Rectal smooth muscle tissue (tissue), 1 donor: ENCODE measurements around the gene SPEM2.

Experiments used
- H3K27ac ChIP-seq: one replicate; pipeline ENCODE4 v1.7.0; 2013; ENCODE audit warnings: low read depth, low read length, inconsistent platforms
- H3K27me3 ChIP-seq: one replicate; pipeline ENCODE4 v1.7.0; 2013; ENCODE audit warnings: low read length; ENCODE audit not compliant: control insufficient read depth, insufficient read depth
- H3K36me3 ChIP-seq: one replicate; pipeline ENCODE4 v1.7.0; 2013; ENCODE audit warnings: low read length; ENCODE audit not compliant: control insufficient read depth, insufficient read depth
- H3K4me1 ChIP-seq: one replicate; pipeline ENCODE4 v1.7.0; 2013; ENCODE audit warnings: low read length; ENCODE audit not compliant: control insufficient read depth, insufficient read depth
- H3K4me3 ChIP-seq: one replicate; pipeline ENCODE4 v1.7.0; 2013; ENCODE audit warnings: low read length
- H3K9ac ChIP-seq: one replicate; pipeline ENCODE4 v1.7.0; 2013; ENCODE audit warnings: low read length

Gene SPEM2

DNA sequence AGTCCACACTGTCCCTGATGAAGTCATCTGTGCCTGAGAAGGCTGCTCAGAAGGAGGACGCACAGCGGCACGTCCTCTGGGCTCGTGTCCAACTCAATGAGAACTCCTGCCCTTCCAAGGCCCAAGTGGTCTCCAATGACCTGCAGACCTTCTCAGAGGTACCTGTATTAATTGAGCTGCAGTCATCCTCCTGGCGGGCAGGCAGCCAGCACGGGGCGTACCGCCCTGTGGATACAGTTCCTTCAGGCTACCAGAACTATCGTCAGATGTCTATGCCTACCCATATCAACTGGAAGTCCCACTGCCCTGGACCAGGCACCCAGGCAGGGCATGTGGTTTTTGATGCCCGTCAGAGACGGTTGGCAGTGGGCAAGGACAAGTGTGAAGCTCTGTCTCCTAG is 6.9 kb downstream of the SPEM2 start:
- H3K4me1 ChIP-seq: peaks cover 9% of the 10 kb centered on the region
- H3K4me3 ChIP-seq: no peak overlapping the region
- H3K9ac ChIP-seq: no peak overlapping the region
- H3K36me3 ChIP-seq: no peaks in the 10 kb centered on the region
- H3K27ac ChIP-seq: no peak overlapping the region
- H3K27me3 ChIP-seq: no peaks in the 10 kb centered on the region

DNA sequence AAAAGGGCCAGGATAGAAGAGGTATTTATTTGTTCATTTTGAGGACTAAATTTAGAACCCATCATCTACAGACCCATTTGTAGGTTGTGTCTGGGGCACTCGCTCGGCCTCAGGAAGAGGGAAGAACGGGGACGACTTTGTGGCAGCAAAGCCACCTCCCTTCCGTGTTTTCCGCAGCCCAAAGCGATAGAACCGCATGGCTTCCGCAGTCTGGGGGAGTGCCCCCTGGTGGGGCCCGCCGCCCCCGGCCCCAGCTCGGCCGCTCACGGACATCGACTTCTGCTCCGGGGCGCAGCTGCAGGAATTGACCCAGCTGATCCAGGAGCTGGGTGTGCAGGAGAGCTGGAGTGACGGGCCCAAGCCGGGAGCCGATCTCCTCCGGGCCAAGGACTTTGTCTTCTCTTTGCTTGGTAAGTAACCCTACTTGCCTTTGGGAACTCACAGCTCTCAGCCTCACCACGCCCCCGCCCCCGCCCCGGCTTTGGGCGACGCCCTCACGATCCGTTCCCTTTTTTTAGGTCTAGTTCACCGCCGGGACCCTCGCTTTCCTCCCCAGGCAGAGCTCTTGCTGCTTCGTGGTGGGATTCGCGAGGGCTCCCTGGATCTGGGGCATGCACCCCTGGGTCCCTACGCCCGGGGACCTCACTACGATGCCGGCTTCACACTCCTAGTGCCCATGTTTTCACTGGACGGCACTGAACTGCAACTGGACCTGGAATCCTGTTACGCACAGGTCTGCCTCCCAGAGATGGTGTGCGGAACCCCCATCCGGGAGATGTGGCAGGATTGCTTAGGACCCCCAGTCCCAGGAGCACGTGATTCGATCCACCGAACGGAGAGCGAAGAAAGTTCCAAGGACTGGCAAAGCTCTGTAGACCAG is 10.5 kb downstream of the SPEM2 start:
- peak overlapping the region; percentile 67 for H3K4me3 ChIP-seq
- H3K36me3 ChIP-seq: no peaks in the 10 kb centered on the region
- H3K4me1 ChIP-seq: peaks cover 15% of the 10 kb centered on the region
- H3K27ac ChIP-seq: no peak overlapping the region
- H3K27me3 ChIP-seq: peaks cover 24% of the 10 kb centered on the region
- H3K9ac ChIP-seq: peak overlapping the region; percentile 57

DNA sequence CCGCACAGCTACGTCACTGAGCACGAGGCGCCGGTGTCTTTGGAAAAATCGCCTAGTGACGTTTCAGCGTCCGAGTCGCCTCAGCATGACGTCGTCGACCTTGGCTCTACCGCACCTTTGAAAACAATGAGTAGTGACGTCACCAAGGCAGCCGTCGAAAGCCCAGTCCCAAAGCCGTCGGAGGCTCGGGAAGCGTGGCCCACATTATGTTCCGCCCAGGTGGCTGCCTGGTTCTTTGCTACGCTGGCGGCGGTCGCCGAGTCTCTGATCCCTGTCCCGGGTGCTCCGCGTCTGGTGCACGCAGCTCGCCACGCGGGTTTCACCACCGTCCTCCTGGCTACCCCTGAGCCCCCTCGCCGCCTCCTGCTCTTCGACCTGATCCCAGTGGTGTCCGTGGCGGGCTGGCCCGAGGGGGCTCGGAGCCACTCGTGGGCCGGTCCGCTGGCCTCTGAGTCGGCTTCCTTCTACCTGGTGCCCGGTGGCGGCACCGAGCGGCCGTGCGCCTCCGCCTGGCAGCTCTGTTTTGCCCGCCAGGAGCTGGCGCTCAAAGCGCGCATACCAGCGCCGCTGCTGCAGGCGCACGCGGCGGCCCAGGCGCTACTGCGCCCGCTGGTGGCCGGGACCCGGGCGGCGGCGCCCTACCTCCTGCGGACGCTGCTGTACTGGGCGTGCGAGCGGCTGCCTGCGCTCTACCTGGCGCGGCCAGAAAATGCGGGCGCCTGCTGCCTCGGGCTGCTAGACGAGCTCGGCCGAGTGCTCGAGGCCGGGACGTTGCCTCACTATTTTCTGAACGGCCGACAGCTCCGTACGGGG is 11.3 kb downstream of the SPEM2 start:
- Histone ChIP-seq H3K27ac (no peak overlapping the region), H3K36me3 (no peaks in the 10 kb centered on the region), H3K4me1 (peaks cover 15% of the 10 kb centered on the region), H3K27me3 (peaks cover 29% of the 10 kb centered on the region), H3K4me3 (peak overlapping the region; percentile 67), H3K9ac (no peak overlapping the region)

DNA sequence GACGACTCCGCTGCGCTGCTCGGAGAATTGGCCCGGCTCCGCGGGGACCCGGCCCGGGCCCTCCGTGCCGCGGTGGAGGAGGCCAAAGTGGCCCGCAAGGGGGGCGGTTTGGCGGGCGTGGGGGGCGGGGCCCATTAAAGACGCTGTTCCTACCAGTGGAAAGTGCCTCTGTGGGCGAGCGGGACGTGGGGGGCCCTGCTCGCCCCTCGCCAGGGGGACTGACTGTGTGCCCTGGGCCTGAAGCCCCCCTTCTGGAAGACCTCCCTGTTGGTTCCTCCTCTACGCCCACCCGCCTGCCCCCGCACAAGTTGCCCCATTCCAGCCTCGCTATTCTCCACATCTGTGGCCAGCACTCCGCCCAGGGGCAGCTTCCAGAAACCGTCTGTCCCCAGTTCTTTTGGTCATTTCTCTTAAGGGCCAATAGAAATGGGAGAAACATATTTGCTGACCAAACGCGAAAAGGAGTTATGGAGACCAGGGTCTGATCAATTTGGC is 12.0 kb downstream of the SPEM2 start:
- Histone ChIP-seq H3K36me3 (no peaks in the 10 kb centered on the region), H3K27me3 (peaks cover 32% of the 10 kb centered on the region), H3K27ac (no peak overlapping the region), H3K4me3 (peak overlapping the region; percentile 40), H3K9ac (no peak overlapping the region), H3K4me1 (peaks cover 15% of the 10 kb centered on the region)

DNA sequence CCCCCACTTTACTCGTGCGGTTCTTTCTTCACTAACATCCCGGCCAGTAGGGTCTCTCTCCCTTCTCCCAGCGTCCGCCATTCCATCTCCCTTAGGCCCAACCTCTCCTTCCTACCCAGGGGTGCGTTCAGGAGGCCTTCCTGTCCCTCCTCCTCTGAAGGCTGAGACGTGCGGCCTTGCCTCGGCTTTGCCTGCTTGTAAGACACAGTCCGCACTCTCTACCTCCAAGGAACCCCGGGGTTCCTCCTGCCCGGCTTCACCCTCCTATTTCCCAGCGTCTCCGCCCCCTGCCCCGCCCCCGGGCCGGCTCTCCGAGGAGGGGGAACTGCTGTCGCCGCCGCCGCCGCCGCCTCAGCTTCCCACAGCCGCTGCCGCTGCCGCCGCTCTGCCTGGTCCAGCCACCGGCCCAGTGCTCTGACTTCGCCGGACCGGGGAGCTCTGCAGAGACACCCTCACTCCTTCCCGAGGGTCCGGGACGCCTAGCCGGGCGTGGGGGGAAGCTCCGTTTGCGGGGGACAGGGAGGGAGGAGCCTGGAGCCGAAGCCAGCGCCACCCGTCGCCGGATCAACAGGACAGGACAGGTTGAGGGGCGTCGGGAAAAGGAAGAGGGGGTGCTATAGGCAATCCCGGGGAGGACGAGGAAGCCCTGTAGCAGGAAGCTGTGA is 12.7 kb downstream of the SPEM2 start:
- peak overlapping the region; percentile 10 for H3K9ac ChIP-seq
- peak overlapping the region; percentile 40 for H3K4me3 ChIP-seq
- H3K4me1 ChIP-seq: peaks cover 15% of the 10 kb centered on the region
- H3K27me3 ChIP-seq: peaks cover 32% of the 10 kb centered on the region
- no peak overlapping the region for H3K27ac ChIP-seq
- no peaks in the 10 kb centered on the region for H3K36me3 ChIP-seq

DNA sequence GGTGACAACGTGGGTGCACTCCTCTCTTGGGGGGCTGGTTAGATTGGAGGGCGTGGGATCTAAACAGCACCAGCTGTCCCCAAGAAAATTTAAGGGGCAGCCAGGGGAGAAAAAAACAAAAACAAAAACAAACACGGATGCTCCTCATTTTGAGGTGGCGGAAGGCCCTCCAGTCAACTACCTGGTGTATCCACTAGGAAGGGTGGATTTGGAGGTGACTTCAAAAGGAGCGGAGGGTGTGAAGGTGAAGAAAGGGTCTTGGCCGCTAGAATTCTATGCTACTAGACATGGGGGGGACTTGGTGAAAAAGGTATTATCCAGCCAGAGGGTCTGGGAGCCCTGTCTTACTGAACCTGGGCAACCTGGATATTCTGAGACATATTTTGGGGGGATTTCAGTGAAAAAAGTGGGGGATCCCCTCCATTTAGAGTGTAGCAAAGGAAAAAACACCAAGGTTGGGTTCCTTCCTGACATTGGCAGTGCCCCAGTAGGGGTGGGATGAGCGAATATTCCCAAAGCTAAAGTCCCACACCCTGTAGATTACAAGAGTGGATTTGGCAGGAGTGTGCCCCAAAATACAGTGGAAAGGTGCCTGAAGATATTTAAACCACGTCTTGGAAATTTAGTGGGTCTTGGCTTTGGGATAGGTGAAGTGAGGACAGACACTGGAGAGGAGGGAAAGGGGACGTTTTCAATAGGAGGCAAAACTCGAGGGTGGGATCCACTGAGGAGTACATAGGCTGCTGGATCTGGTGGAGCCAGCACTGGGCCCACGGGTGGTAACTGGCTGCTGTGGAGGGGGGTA is 13.4 kb downstream of the SPEM2 start:
- H3K4me1 ChIP-seq: peaks cover 15% of the 10 kb centered on the region
- peaks cover 32% of the 10 kb centered on the region for H3K27me3 ChIP-seq
- peak overlapping the region; percentile 24 for H3K4me3 ChIP-seq
- H3K27ac ChIP-seq: no peak overlapping the region
- peak overlapping the region; percentile 10 for H3K9ac ChIP-seq
- H3K36me3 ChIP-seq: no peaks in the 10 kb centered on the region

DNA sequence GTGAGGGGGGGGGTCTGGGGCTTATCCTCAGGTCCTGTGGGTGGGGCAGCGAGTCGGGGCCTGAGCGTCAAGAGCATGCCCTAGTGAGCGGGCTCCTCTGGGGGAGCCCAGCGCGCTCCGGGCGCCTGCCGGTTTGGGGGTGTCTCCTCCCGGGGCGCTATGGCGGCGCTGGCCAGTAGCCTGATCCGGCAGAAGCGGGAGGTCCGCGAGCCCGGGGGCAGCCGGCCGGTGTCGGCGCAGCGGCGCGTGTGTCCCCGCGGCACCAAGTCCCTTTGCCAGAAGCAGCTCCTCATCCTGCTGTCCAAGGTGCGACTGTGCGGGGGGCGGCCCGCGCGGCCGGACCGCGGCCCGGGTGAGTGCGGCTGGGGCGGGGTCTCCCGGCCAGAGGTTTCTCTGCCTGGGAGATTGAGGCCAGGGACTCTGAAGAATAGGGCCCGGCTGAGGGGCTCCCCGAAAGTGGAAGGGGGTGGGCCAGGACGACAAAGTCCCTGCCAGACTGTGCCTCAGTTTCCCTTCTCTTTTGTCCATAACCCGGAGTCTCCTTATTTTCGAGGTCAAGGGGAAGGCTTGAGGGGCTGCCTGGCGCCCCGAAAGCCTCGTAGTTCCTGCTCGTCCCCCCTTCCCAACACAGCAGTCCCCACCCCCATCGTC is 14.2 kb downstream of the SPEM2 start, which contains the start of gene FGF11:
Gene FGF11, plus strand, starts transcription at position 51 of the 651 bp plus-strand sequence. Its CDS starts 109 bp downstream, at position 160.
- Histone ChIP-seq H3K4me1 (peaks cover 15% of the 10 kb centered on the region), H3K36me3 (no peaks in the 10 kb centered on the region), H3K9ac (peak within 1 kb of the TSS; percentile 10), H3K4me3 (peak within 1 kb of the TSS; percentile 57), H3K27ac (no peak within 1 kb of the TSS), H3K27me3 (peaks cover 32% of the 10 kb centered on the region)

DNA sequence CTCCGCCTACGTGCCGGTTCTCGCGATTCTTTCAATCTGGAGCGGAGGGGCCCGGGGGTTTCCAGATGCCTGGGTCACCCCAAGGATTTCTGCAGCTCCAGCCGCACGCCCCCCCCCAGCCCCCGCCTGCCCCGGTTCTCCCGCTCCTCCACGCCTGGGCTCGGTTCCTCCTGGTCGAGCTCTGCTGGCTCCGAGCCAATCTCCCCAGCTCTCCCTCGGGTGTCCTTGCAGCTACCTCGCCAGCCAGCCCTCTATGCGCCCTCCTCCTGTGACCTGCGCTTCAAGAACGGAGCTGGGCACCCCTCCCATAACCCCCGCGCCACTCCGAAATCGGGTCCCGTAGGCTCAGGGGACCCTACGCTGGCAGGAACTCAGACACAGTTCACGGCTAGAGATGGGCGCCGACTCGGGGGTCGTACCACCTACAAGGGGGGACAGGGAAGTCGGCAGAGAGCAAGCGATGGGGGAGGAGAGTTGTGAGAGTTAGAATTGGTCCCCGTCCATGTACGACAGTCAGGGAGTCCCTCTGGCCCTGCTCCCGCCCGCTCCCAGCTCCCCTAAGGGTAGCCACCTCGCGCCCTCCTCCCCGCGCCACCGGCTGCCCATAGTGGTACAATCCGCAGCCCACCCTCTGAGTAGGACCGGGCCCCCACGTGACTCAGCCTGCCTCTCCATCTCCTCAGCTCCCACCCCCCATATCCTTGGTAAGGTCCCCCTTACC is 14.9 kb downstream of the SPEM2 start:
- Histone ChIP-seq H3K9ac (no peak overlapping the region), H3K4me1 (peaks cover 15% of the 10 kb centered on the region), H3K27ac (no peak overlapping the region), H3K36me3 (no peaks in the 10 kb centered on the region), H3K27me3 (peaks cover 36% of the 10 kb centered on the region), H3K4me3 (peak overlapping the region; percentile 57)

DNA sequence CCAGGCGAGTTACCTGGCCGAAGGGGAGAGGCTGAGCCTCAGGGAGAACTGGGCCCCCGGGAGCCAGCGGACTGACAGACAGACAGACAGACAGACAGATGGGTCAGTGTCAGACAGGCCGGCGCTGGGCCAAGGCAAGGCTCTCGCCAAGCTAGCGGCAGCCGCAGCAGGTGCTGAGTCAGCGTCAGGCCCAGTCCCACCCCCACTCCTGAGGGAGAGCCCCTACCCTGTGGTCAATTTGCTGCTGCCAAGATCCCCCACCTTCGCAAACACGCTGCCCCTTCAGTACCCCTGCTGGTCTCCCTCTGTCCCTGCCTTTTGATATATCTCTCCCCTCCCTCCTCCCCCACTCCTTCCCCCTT is 15.4 kb downstream of the SPEM2 start:
- Histone ChIP-seq H3K4me3 (no peak overlapping the region), H3K36me3 (no peaks in the 10 kb centered on the region), H3K27ac (no peak overlapping the region), H3K9ac (no peak overlapping the region), H3K27me3 (peaks cover 39% of the 10 kb centered on the region), H3K4me1 (peaks cover 11% of the 10 kb centered on the region)

DNA sequence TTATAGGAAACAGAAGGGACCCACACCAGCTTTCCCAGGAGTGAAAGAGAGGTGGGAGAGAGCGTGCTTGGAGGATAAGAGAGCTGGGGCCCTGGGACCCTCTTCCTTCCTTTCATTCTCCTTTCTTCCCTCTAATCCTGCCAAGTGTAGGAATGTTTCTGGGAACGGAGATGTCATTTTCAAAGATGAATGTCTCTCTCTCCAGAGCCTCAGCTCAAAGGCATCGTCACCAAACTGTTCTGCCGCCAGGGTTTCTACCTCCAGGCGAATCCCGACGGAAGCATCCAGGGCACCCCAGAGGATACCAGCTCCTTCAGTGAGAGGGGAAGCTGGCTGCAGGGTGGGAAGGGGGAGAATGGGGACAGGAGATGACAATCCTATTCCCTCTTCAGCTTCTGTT is 15.8 kb downstream of the SPEM2 start:
- Histone ChIP-seq H3K27ac (no peak overlapping the region), H3K4me3 (no peak overlapping the region), H3K27me3 (peaks cover 39% of the 10 kb centered on the region), H3K36me3 (no peaks in the 10 kb centered on the region), H3K9ac (no peak overlapping the region), H3K4me1 (peaks cover 10% of the 10 kb centered on the region)

DNA sequence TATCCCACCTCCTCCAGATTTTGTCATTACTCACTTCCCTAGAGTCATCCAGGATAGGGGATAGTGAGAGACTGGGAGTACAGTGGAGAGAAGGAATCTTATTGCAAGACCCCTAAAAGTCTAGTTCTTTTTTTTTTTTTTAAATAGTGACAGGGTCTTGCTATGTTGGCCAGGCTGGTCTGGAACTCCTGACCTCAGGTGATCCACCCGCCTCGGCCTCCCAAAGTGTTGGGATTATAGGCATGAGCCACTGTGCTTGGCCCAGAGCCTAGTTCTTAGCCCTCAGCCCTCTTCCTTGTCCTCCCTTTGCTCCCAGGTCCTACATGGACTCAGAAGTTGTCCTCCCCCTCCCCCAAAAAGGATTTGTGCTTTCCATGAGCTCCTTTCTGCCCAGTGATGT is 16.7 kb downstream of the SPEM2 start:
- H3K36me3 ChIP-seq: no peaks in the 10 kb centered on the region
- H3K27ac ChIP-seq: no peak overlapping the region
- peaks cover 6% of the 10 kb centered on the region for H3K4me1 ChIP-seq
- no peak overlapping the region for H3K4me3 ChIP-seq
- H3K9ac ChIP-seq: no peak overlapping the region
- H3K27me3 ChIP-seq: peaks cover 41% of the 10 kb centered on the region
